MM.1S (cell line): ENCODE results near the gene DHRS1.

Experiments
- CTCF ChIP-seq: fragments of 300-600 bp; sonication (generic); IDR thresholded peaks from 2 replicates; pipeline ENCODE4 v1.5.1; 2016; ENCODE audit warnings: antibody characterized with exemption, low read length, mixed read lengths
- EZH2 ChIP-seq: fragments of 300-600 bp; sonication (generic); optimal IDR thresholded peaks from 2 replicates; pipeline ENCODE3; 2017; ENCODE audit warnings: low read depth, mild to moderate bottlenecking, antibody characterized with exemption, low read length, mixed read lengths

GRCh38 chr14:24256960-24257359 lies 42.6 kb downstream of the DHRS1 start:
- TF ChIP-seq CTCF (no peak), EZH2 (no peak)
